ENCODE results near the gene CLMN.
"Not testable (repeated sequence)": the region's sequence is repeated elsewhere in the genome, so short reads cannot be mapped to it uniquely, and the experiment has no call there.

CLMN gene

GRCh38 chr14:95150910-95151309, 168.8 kb downstream of the CLMN start:
- no peak for DNase-seq

GRCh38 chr14:95149441-95149840, 170.3 kb downstream of the CLMN start:
- no peak for DNase-seq

GRCh38 chr14:95147597-95147996, 172.1 kb downstream of the CLMN start:
- DNase-seq: no peak

GRCh38 chr14:95146079-95146771, 173.5 kb downstream of the CLMN start:
- no peak for DNase-seq

GRCh38 chr14:95144849-95145248, 174.9 kb downstream of the CLMN start:
- DNase-seq: no peak

GRCh38 chr14:95143808-95144620, 175.7 kb downstream of the CLMN start:
- no peak for DNase-seq

- DNase-seq: no peak
Measured at GRCh38 chr14:95142208-95142607, 177.5 kb downstream of the CLMN start.

- DNase-seq: no peak
Measured at GRCh38 chr14:95141684-95142083, 178.0 kb downstream of the CLMN start.

- DNase-seq: no peak
Measured at GRCh38 chr14:95140060-95140858, 179.4 kb downstream of the CLMN start.

- no peak for DNase-seq
Measured at GRCh38 chr14:95138876-95139275, 180.8 kb downstream of the CLMN start.

- not testable (repeated sequence) for DNase-seq
Measured at GRCh38 chr14:95138455-95138854, 181.3 kb downstream of the CLMN start.

GRCh38 chr14:95137804-95138167, 181.9 kb downstream of the CLMN start:
- no peak for DNase-seq

- no peak for DNase-seq
Measured at GRCh38 chr14:95137164-95137803, 182.4 kb downstream of the CLMN start.

GRCh38 chr14:95136631-95137030, 183.1 kb downstream of the CLMN start:
- no peak for DNase-seq

GRCh38 chr14:95134304-95134933, 185.3 kb downstream of the CLMN start:
- DNase-seq: no peak

- DNase-seq: no peak
Measured at GRCh38 chr14:95133282-95133681, 186.4 kb downstream of the CLMN start.

- no peak for DNase-seq
Measured at GRCh38 chr14:95132760-95133159, 186.9 kb downstream of the CLMN start.
